Mesangial cell (primary cell): ENCODE measurements around the gene PTGDR. TPM values are rescaled to one million over a fixed set of nuclear protein-coding genes. Genes with fewer than 3 reads are reported as not detected.

Experiments
- total RNA-seq: library from RNA; depleted of rRNA; stranded (reverse); fragments of >200 nt; gene quantifications from 2 replicates; pipeline ENCODE4 v1.2.3, GENCODE V29; 2015

Gene PTGDR
- not detected in 2 replicates for total RNA-seq

GRCh38 chr14:52267501-52268278 is at the start of gene PTGDR:
Gene PTGDR (plus strand): TSS chr14:52267698. CDS start chr14:52267815, 117 bp downstream.

GRCh38 chr14:52313903-52314594 is 46.6 kb downstream of the PTGDR start, which contains the start of gene PTGER2:
Gene PTGER2 (plus strand): TSS chr14:52314312. CDS start chr14:52314549, 237 bp downstream.

Other genes starting within 250 kb of the PTGDR start
- 37.8 and 301 TPM in 2 replicates for gene NID2, start 198.6 kb upstream of the PTGDR start, total RNA-seq
- 14.5 and 38.3 TPM in 2 replicates for gene PTGER2, start 46.6 kb downstream of the PTGDR start, total RNA-seq